ENCODE data around the gene LYST.
A peak's percentile ranks its signal among the peaks of the same experiment; 100 is the strongest.
"Not testable (repeated sequence)": the region's sequence is repeated elsewhere in the genome, so short reads cannot be mapped to it uniquely, and the experiment has no call there.

Gene LYST

DNA sequence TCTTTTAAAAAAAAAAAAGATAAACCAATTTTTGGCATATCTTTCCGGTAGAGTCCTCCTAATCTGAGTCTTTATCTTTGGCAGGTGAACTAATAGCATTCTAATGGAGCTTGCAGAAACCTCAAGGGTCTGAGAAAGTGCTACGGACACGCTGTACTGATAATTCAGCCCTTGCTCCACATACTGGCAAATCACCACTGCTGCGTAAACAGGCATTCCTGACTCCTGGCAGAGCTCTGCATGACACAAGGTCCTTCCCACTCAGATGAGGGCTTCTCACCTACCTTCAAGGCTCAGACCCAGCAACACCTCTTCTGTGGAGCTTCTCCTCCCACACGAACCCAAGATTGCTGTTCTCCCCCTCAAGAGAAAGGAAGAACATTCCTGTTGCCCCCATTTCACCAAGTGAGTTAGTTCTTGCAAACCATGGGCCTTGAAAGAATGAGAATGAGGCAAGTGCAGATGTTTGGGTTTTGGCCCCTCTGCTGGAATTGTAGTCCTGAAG, 48.0 kb downstream of the LYST start:
- DNase-seq: no peak

DNA sequence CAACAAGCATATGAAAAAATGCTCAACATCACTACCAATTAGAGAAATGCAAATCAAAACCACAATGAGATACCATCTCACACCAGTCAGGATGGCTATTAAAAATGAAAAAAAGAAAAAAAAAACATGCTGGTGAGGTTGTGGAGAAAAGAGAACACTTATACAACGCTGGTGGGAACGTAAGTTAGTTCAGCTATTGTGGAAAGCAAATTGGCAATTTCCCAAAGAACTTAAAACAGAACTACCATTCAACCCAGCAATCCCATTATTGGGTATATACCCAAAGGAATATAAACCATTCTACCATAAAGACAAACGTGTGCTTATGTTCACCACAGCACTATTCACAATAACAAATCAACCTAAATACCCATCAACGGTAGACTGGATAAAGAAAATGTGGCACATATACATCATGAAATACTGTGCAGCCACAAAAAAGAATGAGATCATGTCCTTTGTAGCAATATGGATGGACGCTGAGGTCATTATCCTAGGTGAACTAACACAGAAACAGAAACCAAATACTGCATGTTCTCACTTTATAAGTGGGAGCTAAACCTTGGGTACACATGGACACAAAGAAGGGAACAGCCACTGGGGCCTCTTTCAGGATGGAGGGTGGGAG, 49.5 kb downstream of the LYST start:
- no peak for DNase-seq

DNA sequence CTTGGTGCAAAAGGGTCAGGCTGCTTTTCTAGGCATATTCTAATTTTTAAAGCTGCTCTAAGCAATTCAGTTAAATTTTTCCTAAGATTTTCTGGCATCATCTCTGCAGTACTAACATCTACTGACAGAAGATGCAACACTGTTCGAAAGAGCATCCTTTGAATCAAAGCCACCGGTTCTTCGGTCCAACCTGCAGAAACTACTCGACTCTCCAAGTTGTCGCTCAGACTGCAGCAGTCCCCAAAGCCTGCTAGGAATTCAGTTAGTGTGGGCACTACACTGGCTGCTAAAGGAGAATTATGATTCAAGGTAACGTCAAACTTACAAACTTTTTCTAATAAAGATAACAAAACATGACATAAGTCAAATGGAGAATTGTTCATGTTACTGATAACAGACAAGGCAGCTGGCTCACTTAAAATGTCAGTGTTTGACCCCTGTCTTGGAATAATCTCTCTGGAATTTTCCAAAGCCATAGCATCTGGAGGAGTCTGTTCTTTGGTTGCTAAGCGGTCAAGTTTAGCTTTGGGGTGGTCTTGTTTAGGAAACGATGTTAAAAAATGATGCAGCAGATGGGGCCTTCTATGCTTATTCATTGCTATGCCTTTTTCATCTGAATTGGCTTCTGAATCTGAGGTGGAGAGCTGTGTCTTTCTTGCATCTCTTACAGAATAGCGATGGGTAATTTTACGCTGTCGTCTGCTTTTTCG, 56.9 kb downstream of the LYST start:
- DNase-seq: no peak

DNA sequence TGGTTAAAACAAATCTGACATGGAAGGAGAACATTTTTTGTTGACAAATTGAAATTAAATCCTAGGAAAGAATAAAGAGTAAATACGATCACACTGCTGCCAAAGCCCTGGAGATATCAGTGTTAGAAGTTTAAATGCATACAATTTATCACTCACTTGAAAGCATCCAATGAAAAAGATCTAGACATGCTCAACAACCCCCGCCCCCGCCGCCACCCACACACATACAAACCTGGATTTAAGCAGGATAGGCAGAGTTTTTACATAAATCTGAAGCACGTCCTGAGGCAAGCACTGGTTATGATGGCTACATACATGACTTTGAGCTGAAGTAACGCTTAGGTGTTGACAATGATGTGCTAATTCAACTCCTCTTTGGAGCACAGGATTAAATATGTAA, 58.5 kb downstream of the LYST start:
- no peak for DNase-seq

DNA sequence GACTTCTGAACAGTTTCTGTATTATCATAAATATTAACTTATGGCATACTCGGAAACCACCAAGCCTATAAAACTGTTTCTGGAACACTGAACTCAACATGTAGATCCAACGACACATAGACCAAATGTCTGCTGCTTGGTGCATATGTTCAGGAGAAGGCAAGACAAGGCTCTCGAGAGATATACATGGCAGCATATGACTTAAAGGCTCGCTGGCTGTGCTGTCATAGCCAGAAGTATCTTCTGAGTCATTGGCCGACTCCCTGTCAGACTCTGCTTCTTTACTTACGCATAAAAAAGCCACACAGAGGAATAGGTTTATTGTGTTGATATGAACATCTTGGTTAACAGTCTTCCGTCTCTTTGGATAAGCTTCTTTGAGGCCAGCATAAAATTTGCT, 60.6 kb downstream of the LYST start:
- DNase-seq: no peak

DNA sequence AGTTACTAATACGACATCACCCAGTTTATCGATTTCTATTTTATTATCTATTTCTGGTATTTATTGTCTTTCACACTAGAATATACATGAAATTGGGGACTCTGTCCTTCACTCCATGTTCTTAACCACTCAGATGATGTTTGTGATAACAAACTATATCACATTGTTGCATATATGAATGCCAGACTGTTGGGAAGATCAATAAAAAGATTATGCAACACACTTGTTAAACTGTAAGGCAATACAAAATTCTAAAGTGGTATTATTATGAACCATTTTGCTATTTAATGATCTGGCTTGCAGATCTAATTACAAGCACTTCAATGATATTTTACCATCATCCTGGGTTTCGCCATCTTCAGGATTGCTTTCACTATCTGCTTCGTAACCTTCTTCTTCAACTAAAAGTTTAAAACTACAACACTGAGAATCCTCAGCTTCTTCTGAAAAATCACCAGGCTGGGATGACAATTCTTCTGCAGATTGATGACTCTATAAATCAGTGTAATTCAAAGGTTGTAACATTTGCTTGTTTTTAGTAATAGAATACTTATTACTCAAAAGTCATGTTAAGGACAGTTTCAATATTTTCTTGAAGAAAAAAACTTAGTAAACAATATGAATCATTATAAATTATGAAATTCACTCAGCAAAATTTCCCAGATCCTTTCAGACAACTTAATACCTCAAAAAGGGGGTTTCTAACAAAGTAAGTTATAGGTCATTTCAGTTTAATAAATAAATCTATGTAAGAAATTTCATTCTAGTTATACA, 63.9 kb downstream of the LYST start:
- DNase-seq: no peak

DNA sequence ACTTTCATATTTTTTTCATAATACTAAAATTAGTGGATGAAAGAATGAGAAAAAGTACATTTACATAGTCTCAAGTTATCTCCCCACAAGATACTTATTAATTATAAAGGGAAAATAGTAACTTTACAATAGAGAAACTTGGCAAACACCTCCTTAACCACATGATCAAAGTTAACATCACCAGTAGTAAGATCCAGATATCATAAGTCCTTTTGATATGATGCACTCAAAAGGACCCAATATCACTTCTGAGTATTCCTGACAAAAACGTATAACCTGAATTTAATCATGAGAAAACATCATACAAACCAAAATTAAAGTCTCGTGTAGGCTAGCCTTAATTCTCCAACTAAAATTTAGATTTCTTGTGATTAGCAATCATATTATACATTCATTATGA, 67.4 kb downstream of the LYST start:
- DNase-seq: no peak

DNA sequence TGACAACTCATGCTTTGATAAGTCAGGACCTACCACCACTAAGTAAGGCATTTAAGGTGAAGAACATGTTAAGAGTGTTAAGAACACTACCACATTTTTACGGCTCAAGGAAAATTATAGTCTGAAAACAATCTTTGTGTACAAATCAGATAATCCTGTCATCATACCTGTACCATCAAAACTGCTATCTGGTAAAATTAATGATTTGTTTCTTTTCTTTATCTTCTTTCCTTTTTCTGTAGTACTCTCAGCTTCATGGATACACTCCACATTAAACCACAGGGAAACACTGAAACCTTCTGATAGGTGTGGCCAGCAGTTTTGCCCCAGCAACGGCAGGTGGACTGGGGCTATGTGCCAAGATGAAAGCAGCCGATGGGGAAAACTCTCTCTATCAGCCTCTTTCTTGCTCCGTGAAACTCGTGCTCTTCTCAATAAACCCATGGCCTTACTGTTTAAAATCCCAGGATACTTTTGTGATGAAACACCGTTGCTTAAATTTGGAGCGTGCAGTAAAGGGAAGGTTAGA, 75.1 kb downstream of the LYST start:
- no peak for DNase-seq

DNA sequence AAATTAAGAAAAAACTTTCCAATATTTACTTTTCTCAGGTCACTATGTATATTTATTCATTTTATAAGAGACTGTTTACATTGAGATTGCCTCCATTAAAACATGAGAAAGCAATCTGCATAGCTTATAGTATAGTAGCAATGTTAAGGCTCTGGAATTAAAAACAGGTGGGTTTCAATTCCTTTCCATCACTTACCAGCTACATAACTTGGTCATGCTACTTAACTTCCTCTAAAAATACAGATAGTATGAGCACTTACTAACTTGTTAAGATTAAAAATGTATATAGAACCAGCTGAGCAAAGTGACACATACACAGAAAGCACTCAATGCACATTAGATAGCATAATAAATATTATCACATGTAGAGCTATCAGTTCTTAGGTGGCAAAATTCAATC, 76.6 kb downstream of the LYST start:
- DNase-seq: no peak

DNA sequence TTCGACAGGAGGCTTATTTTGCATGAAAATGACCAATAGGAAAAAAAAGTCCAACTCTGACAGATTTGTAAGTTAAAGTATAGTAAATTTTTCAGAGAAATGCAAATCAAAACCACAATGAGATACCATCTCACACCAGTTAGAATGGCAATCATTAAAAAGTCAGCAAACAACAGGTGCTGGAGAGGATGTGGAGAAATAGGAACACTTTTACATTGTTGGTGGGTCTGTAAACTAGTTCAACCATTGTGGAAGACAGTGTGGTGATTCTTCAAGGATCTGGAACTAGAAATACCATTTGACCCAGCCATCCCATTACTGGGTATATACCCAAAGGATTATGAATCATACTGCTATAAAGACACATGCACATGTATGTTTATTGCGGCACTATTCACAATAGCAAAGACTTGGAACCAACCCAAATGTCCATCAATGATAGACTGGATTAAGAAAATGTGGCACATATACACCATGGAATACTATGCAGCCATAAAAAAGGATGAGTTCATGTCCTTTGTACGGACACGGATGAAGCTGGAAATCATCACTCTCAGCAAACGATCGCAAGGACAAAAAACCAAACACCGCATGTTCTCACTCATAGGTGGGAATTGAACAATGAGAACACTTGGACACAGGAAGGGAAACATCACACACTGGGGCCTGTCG, 80.3 kb downstream of the LYST start:
- DNase-seq: not testable (repeated sequence)

DNA sequence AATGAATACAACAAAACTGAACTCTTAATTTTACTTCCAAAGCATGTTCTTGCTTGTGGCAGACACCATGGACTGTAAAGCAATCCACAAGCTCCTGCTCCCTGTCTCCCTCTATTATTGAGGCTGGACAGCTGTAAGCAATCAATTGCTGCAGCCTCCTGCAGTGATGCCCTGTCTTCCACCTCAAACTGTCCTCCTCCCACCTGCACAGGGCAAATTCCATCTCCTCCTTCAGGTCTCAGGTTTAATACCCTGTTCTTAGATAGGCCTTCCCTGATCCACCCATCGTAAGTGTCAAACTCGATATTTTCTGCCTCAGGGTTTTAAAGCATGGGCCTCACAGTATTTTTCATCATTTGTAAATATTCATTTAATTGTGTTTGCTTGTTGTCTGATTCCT, 81.8 kb downstream of the LYST start:
- DNase-seq: no peak

DNA sequence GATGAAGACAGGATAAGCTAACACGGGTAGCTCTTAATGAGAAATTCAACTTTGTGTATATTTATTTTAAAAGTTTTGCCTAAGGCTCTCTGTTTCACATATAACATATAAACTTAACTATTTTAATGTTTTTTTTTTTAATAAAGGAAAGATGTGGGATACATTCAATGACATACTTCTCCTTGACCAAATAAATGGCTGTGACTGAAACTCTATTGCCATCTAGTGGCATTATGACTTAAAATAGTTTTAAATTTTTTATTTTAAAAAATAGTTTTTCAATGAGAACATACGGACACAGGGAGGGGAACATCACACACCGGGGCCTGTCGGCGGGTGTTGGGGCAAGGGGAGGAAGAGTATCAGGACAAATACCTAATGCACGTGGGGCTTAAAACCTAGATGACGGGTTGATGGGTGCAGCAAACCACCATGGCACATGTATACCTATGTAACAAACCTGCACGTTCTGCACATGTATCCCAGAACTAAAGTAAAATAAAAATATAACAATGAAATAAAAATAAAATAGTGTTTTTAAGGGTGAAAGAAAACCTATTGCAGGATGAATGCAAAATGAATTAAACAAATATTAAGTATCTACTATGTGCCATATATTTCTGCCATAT, 83.4 kb downstream of the LYST start:
- peak; percentile 29 for DNase-seq

DNA sequence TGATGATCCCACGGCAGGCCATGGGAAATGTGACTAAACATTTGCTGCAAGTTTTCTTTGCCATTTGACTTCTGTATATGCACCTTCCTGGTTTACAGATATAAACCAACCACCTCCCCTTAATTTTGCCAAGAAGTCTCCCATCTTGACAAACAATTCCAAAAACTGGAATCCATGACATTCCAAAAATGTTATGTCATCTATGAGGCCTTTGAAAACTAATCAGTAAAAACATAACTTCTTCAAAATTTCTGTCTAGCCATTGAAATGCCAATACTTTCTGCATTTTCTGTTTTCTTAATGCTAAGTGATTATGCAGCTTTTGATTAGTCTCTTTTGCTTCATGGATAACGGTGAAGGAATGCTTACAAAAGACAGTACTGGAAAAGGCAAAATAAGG, 84.1 kb downstream of the LYST start:
- no peak for DNase-seq

DNA sequence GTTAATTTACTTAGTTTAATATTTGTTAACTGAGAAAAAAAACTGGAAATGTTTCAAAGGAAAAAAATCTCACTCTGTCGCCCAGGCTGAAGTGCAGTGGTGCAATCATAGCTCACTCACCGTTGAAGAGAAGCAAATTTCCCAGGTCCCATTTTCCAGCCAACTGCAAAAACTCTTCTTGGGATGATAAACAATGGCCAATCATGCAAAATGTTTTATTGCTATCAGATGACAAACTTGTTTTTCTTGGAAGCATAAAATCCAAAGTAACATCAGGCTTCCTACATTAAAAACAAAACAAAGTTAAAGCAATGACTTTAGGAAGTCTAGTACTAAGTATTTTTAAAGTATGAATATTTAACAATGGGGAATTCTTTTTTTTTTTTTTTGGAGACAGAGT, 84.9 kb downstream of the LYST start:
- no peak for DNase-seq

DNA sequence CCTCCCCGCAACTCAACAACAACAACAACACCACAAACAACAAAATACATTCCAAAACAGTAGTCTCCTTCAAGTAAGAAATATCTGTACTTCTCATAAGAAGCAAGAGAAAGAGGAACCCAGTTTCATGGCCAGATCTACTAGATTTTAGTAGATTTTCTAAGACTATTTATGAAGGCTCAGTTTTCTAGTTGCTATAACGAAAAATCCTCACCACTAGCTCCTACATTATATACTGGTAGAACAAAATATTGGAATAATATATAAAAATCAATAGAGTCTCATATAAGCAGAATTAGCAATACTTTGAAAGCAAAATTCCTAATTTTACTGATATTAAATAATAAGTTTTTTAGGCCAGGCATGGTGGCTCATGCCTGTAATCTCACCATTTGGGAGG, 86.9 kb downstream of the LYST start:
- DNase-seq: no peak

DNA sequence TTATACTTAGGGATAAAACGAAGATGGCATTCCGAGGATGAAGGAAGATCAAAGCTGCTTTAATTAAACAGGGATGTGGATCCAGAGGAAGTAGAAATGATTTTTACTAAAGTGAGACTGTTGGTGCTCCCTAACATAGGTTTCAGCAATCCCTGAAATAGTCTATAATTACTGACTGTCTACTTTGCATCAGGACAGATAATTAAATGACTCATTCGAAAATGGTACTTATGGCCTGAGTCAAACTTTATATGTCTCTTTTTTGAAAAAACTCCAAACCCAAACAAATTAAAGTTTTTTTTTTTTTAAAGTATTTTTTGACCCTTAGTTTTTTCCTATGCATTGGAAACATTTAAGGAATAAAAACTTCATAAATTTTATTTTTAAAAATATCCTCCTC, 90.3 kb downstream of the LYST start:
- DNase-seq: no peak

DNA sequence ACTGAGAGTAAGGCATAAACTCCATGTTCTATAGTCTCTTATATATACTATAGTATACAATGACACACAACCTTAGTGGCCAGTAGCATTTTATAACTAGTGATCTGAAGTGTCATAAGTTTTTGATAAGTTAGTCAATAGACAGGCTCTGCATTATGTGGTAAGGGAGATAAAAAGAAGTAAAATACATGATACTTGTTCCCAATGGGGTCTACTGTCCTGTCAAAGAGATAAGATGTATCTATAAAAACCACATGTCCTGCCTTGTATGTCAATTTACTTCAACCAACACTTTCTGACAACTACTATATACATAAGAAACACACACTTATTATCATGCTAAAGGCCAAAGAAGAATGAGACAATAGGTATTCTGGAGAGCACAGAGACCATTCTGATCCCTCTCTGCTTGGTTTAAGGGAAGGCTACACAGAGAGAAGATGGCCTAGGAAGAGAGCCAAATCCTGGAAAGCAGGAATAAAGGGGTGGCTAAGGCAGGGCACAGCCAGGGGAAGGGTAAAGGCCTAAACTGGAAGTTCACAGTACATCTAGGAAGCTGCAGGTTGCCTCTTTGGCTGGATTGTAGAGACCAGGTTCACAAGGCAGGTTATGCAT, 91.4 kb downstream of the LYST start:
- no peak for DNase-seq

DNA sequence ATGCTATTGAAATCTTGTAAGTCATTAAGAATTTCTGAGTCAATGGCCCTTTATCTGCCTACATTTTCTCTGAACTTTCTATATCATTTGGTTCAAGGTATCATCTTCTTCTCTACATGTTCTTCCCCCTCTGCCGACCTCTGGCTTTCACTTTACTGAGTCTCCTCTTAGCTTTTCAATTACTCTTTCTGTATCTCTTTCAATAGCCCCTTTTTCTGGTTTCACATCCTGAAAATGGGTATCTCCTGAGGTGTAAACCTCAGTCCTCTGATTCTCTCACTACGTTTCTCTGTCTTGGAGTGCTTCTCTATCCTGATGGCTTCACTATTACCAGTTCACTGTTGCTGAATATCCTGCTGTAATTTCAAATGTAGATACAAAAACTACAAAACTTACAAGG, 98.9 kb downstream of the LYST start:
- no peak for DNase-seq

DNA sequence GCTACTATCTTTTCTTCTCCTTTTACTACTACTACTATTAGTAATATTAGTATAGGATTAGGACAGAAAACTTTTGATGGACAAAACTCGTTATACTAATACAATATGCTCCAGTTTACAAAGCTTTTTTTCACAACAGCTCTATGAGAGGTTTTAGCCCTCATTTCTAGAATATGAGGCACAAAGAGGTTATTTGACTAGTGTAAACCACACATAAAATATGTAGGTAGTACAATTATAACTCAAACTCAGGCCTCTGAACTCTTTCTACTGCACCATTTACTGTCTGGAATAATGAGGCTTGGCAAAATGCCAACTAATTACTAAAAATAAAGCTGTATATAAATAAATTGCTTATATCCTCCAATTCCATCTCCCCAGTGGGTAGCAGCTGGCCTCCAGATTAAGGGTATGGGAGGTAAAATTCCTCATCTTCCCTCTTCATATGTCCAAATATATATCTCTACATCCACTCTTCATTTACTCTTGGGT, 99.9 kb downstream of the LYST start:
- DNase-seq: no peak

DNA sequence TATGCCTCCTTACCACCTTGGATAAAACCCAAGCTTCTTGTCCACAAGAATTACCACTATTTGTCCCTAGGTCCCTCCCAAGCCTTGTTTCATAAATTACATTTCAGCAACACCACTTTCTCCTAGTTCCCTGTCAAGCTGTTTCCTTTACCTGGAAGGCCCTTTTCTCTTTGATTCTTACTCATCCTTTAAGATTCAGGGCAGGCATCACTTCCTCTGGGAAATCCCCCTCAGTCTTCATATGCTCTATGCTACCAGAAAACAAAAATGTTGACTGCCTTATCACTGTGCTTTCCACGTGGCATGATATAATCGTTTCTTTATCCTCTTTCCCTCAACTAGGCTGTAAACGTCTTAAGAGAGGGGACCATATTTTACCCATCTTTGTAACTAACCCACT, 102.7 kb downstream of the LYST start:
- no peak for DNase-seq

DNA sequence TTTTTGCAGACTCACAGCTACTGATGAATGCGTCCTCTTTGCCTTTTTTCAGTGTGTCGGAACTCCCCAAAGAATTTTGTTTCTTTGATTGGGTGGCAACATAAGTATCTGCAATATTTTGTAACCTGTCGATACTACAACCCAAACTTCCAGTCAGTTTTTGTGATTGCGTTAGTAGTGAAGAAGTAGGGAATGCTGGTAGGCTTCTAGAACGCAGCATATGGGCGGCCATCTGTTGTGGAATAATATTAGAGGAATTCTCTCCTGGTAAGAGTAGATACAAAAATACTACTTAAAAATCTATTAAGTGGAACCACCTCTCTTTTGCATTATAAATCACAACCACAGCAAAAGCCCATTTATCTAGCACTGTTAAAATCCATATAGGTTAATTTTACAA, 107.4 kb downstream of the LYST start:
- DNase-seq: no peak

DNA sequence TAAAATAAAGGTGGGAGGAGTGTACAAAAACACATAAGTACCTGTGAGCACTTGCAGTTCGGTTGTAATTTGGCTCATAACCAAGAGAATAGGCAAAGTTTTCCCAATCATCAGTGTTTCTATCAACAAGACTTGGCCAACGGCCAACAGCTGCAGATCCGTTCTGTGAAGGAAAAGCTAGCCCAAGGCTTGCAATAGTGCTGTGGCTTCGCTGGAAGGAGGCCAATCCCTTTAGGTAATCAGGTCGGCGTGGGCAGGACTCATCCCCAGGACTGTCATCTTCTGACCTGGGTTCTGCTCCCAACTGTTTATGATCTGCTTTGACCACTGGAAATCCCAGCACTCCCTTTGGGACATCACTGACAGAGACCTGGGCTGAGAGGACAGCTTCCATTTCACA, 107.8 kb downstream of the LYST start:
- DNase-seq: peak; percentile 11

Measured in NCI-H1092 (cell line).